GM19023 (cell line): Measurements from ENCODE around the gene RPH3AL.

ENCODE experiments used
- ATAC-seq: cut with Tn5 transposase; IDR thresholded peaks from one replicate; pipeline ENCODE4 v1.9.1; 2021; ENCODE audit warnings: mild to moderate bottlenecking, moderate library complexity; ENCODE audit not compliant: unreplicated experiment

RPH3AL gene

DNA sequence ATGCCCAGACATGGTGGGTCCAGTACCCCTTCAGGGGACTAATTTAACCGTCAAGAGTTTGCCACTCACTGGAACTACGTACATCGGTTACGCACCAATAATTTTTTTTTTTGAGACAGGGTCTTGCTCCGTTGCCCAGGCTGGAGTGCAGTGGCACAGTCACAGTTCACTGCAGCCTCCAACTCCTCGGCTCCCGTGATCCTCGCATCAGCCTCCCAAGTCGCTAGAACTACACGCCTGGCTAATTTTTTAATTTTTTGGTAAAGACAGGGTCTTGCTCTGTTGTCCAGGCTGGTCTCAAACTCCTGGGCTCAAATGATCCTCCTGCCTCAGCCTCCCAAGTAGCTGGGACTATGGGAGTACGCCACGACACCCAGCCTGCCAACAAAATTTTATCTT, 15.6 kb downstream of the RPH3AL start:
- no peak for ATAC-seq

DNA sequence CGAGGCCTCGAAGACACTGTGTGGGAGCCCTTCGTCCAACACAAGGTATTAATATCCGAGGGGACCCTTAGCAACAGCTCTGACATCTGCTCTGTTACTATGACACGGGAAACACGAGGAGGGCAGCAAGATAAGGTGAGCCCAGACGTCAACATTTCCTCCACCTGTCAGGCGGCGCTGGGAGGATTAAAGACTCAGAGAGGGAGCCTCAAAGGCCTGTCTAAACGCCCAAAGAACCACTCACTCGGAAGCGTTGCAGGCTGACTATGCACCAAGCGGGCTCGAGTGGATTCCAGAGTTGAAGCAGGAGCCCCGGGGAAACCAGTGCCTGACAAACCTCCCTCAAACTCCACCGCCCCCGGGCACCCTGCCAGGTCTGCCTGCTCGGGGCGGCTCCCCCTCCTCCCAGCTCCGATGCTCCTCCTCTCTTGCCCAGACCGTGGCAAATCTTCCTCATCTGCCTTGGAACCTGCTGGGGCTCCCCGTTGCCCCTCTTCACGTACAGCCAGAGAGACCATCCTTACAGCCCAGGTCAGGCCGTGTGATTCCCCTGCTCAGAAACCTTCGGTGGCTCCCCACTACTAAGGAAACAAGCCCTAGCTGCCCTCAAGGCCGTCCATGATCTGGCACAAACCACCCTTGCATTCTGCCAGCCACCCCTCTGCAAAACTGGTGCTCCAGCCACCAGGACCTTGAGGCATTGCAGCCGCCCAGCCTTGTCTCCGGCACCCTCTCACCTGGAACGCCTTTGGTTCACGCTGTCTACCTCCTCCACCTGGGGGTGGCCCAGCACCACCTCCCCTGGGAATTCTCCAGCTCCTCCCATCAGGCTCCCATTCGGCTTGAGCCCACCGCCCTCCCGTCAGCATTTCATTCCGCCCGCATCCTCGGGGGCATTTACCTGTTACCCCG, 16.2 kb downstream of the RPH3AL start:
- no peak for ATAC-seq

DNA sequence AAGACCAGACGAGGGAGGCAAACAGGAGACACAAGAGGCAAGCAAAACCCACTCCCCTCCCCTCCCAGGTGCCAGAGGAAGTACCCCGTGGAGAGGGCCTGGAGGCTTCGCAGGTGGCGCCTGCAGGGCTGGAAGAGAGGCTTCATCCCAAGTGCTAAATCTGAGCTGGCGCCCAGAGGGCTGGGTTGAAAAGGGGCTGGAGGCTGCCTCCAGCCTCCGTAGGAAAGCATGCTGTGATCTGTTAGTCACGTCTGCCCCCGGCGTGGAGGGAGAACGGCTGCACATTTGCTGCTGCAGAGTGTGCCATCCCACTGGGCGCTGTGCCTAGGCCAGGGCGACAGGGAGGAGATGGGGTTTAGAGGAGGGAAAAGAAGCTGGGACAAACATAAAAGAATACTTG, 16.9 kb downstream of the RPH3AL start:
- no peak for ATAC-seq

DNA sequence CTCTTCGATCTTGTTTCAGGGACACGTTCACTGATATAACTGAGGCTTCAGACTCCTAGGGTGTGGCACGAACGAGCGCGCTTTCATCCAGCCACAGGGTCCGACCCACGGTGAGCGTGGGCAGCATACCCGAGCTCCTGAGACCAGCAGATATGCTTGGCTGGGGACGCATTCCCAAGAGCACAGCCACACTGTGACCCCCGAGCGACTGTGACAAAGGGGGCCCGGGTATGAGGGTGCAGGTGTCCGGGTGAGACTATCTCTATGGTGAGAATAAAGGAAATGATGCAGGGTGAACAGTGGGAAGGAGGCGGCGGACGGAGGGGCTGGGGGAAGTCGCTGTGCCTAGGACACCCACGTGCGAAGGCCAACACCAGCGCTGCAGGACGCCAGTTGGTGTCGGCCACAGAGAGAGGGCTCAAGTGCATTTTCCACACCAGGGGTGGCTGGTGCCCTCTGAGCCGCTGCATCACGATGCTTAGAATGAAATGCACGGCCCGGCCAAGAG, 17.6 kb downstream of the RPH3AL start:
- ATAC-seq = no peak

DNA sequence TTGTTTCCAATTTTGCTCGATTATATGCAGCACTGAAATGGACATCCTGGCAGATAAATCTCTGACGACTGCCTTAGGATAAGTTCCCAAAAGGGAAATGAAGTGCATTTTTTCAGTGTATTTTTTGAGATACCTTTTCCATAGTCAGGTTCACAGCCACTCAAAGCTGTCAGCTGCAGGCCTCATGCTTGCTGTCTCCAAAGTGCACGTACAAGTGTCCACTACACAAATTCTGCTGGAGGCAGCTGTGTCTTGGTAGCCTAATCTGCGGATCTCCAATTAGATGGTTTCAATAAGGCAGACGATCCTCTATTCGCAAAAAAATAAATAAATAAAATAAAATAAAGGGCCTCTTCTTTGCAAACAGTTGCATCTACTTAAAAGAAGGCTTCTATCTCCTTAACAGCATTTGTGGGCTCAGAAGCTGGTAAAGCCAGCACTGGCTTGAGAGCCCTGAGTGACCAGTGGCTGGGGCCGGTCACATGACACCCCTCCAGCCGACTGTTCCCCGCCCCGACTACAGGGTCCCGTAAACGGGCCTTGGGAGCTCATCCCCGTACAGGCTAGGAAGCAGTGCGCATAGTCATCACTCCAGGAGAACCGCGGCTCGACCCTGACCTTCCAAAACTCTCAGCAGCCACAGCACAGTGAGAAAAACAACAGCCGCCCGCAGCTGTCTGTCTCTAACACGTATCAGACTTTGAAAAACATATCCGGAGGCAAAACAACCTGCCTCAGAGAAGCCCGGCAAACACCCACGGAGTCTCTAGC, 18.8 kb downstream of the RPH3AL start:
- ATAC-seq = no peak

DNA sequence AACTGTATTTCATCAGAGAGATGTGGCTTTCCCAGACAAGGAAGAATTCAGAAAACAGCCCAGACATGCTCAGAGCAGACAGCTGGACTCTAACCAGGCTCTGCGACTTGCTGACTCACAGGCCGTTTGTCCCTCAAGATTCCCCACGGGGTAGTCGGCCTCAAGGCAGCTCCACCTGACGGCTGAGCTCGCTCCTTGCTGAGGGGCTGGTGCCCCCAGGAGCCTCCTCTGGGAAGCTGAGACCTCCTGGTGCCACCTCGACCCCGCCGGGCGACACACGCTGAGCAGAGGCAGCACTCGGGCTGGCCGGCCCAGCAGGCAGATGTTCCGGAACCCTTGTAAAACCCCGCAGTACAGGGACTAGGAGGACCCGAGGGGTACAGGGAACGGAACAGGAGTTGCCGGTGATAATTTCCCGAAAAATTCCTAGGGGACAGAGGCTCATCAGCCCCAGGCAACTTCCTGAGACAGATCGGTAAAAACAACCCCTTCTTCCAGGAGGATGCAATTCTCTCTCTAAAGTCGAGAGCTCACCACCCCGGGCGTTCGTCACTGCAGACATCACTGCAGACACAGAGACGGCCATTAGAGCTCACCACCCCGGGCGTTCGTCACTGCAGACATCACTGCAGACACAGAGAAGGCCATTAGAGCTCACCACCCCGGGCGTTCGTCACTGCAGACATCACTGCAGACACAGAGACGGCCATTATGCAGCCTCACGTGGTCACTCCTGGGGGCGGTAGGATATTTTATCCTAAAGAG, 19.9 kb downstream of the RPH3AL start:
- ATAC-seq = no peak

DNA sequence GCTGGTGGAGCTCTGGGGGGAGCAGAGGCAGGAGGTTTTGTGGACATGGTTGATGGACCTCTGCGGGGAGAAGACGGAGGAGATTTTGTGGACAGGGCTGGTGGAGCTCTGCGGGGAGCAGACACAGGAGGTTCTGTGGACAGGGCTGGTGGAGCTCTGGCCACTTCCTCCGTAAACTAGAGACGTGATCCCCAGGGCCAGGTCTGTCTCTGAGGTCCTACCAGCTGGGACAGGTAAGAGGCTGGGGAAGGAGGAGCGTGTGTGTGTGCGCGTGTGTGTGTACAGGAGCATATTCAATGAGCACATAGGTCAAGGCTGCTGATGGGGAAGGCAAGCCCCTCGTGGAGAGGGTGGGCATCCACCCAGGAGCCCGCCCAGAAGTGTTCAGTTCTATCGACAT, 20.6 kb downstream of the RPH3AL start:
- ATAC-seq = no peak

DNA sequence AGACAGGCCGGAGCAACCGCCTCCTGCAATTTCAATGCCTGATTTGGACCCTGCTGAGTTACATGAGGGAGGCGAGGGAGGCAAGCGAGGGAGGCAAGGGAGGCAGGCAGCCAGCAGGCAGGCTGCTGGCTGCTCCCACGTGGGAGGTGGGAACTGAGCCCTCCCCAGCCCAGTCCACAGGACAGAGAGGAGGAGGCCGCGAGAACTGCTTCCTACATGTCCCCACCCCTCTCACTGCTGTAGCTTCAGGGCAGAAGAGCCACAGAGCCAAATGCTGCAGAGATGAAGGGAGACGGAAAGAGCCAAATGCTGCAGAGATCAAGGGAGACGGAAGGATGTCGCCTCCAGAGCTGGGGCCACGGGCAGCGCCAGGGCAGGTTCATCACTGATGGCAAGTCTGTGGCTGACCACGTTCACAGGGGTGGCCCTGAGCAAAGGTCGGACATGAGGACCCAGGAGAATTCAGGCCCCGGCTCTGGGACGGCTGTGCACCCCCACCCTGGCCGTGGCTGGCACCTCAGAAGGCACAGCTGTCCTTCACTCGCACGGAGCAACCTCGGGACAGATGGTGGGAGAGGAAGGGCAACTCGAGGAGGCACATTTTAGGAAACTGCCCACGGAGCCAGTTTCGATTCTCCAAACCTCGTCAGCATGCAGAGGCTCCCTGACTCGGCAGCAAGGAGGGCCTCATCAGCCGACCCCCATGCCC, 21.5 kb downstream of the RPH3AL start:
- no peak for ATAC-seq

DNA sequence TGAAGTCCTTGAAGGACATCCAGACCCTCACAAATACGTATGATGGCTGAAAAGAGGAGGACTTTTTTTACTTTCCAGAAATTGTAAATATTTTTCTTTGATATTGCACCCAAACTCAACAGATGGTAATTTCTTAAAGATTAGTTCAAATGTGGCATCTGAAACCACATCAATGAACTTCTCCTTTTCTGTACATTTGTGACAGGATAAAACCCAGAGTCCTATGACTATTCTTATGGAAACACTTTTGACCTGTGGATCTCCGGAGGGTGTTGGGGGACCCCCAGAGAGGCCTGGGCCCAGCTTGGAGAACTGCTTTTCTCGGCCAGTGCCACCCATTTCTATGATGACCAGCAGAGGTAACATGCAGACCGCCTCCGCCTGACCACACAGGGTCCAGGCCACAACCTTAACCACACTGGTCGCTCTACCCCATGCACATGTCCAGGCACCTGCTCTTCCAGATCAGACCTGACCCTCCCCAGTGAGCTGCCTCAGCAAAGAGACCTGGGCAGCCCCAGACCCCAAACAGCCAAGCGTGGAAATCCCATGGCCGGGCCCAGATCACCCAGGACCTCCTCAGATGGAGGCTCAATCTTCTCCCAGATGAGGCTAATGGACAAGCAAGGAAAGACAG, 22.7 kb downstream of the RPH3AL start:
- no peak for ATAC-seq

DNA sequence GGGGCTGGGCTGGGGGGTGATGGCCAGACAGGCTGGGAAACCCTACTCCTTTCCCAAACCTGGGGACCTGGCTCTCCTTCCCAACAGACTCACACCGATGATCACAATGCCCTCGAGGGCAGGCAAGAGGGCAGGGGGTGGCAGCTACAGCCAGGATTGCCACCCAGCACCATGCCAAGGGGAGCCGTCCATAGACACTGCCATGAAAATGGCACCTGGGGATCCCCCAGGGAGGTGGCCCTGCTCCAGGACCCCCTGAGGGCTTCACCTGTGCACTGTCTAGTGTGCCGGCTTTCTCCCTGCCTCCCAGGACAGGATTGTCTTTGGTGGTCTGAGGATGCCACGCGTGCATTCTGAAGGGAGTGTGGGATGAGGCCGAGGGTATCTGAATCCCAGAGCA, 24.6 kb downstream of the RPH3AL start:
- no peak for ATAC-seq

DNA sequence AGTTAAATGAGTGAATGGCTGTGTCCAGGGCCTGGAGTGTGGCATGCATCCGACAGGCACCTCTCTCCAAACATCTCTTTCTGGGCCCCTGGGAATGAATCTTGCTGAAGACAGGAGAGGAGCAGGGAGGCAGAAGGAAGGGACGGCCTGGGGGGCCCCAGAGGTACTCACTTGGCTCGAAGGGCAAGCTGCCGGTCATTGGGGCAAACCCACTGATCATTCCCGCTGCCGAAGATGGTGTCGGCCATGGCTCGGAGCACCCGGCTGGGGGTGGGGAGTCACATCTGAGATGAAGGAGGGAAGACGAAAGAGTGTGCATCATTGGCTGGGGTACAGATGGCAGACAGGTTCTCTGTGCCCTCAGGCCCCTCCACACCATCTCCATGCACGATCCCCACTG, 25.3 kb downstream of the RPH3AL start:
- ATAC-seq = no peak

DNA sequence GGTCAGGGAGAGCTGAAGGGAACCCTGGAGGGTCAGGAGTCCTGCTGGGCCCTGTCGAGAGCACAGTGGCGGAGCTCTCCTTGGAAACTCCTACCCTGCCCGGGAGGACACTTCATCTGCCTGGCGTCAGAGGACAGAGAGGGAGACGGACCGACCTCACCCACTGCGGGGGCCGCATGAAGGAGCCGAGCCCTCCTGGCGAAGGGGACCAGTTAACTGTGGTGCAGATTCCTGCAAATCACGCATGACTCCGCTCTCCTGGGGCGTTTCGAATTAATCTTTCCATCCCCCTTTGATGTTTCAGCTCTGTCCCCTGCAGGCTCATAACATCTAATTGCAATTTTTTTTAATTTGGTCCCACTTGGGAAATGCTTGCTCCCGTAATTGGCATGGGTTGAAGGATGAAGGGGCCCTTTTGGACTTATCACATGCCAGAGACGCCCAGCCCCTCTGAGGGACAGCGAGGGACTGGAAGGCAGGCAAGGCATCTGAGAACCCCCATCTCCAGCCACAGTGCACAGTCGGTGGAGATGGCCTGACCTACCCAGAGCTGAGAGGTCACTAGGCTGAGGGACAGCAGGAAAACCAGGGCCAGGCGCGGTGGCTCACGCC, 26.5 kb downstream of the RPH3AL start:
- ATAC-seq = no peak

DNA sequence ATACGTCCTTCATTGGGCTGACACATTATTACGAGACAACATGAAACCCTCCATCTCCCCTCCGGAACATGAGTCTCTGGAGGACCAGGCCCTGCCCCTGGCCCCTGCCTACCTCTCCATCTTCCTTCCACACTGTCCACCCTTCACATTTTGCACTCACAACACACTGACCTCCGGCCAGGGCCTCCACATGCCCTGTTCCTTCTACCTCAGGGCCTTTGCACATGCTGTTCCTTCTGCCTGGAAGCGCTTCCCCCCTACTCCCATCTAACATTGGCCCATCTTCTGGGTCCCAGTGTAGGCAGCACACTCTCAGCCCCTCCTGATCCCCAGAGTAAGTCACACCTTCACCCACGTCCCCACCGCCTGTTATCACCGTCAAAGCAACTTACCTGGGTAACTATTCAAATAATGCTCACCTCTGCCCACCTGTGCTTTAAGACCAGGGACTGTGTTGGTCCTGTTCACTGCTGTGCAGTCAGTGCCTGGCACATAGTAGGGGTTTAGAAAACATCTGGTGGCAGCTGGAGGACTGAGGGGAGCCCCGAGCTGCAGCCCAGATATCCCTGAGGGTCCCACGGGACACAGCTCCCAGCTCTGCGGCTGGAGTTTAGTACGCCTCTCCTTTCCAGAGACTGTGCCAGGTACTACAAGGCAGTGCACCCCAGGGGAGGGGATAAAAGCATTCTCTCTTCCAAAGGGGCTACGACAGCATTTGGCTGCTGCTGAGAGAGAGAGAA, 27.2 kb downstream of the RPH3AL start:
- no peak for ATAC-seq

DNA sequence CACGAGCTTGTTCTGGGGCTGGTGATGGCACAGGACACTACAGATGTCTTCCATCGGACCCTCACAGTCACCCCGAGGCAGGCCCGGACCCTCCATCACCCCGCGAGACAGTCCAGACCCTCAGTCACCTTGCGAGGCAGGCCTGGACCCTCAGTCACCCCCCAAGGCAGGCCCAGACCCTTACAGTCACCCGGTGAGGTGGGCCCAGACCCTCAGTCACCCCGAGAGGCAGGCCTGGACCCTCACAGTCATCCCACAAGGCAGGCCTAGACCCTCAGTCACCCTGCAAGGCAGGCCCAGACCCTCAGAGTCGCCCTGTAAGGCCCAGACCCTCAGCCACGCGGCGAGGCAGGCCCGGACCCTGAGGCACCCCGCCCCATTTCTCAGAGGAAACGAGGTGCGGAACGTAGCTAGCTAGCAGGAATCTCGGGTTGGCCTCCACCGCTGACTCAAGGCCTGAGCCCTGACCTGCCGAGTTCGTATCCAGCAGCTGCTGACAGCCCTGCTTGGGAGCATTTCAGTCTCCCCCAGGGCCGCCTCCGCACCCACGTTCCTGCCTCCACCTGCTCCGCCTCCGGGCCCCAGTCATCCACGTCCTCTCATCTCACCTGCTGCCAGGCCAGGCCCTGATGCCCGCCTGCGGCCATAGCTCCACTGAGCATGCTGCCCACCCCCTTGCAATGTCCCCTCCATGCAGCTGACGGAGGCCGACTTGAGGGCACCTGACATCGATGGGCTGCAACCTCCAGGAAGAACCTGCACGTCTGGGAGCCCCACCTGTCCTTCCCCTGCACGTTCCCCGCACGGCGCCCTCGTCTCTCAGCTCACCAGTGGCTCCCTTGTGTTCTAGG, 28.7 kb downstream of the RPH3AL start:
- no peak for ATAC-seq

DNA sequence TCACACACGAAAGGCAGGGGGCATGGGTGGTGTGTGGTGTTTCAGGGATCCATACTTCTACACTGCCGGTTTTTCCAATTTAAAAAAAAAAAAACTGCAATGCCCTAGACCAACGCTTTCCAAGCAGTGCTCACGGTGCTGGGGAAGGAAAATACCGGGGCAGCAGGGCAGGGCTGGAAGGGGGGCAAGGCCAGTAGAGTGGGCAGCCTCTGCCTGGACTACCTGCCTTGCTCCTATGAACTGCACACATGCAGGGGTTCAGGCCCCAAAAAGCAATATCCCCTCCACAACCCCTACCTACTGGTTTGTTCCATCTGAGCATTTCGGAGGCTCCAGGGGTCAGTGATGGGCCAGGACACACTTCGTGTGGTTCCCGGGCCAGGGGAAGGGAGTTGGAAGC, 29.4 kb downstream of the RPH3AL start:
- ATAC-seq = no peak

DNA sequence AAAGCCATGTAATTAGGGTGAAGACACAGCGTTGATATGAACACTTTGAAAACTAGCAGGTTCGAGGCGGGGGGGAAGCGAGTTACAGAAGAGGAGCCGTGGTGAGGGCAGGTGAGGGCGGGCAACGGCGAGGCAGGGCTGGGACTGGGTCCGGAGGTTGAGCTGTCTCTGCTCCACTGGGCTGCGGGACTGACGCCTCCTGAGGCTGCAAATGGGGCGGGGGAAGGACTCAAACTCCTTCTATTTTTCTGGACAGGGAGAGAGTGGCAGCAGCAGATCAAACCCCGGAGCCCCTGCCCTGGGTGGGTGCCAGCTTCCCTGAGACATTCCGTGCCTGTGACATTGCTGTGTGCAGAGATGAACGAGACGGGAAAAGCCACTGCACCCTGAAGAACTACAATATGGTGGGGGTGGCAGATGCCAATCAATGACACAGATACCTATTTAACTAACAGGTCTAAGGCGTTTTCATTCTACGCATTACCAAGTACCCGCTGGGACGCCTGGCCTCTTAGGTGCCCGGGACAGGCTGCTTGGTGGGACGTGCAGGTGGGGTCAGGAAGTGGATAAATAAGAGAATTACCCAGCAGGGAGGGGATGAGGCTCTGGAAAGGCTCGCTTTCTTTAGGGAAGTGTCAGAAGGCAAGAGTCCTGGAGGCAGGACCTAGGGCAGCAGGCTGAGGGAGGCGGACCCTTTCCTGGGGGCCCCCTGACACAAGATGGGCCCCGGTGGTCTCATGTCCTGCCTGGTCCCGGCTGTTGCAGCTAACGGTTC, 30.4 kb downstream of the RPH3AL start:
- no peak for ATAC-seq

DNA sequence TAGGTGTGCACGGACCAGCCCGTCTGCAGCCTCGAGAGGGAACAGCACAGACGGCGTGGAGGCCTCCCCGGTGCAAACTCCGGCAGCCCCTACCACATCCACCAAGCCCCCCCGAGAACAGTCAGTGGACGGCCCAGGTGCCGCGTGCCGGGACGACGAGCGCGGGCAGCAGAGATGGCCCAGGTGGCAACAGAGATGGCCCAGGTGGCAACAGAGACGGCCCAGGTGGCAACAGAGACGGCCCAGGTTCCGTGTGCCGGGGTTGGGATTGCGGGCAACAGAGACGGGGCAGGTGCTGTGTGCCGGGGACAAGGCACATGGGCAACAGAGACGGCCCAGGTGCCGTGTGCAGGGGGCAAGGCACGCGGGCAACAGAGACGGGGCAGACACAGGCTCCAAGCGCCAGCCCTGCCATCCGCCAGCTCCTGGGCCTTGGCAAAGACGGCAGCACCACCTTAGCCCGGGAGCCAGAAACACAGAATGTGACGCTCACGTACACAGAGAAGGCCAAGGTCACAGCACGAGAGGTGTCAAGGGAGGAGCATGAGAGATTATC, 31.1 kb downstream of the RPH3AL start:
- ATAC-seq = no peak
